GM12878 (cell line): Measurements from ENCODE around the gene GNAO1. TPM values are rescaled to one million over a fixed set of nuclear protein-coding genes. Genes with fewer than 3 reads are reported as not detected.

Experiments
- ATAC-seq: fragments of 200-7000 bp; cut with Tn5 transposase; 3 replicates; pipeline ENCODE4 v1.9.1; 2020; ENCODE audit warnings: mild to moderate bottlenecking, moderate library complexity
- BruUV-seq: library from RNA; stranded (reverse); fragments of 400-500 nt; replicated peaks from 2 replicates; lab custom pipeline; 2021; lab: Mats Ljungman, UMichigan
- CTCF ChIA-PET: fragments of 300-600 bp; sonication (Branson Sonifier 250); formaldehyde crosslinking; extraction: SDS; loops from one replicate; lab custom pipeline; 2021; ENCODE audit warnings: inconsistent platforms; lab: Yijun Ruan, JAX
- POLR2A ChIA-PET: fragments of 350-600 bp; formaldehyde crosslinking; extraction: SDS; loops from one replicate; lab custom pipeline; 2021; ENCODE audit warnings: inconsistent platforms; lab: Charles Lee
- RAD21 ChIA-PET: fragments of 300-600 bp; sonication (Branson Sonifier 250); formaldehyde crosslinking; loops from one replicate; lab custom pipeline; 2023; ENCODE audit warnings: antibody characterized with exemption; ENCODE audit not compliant: unreplicated experiment; lab: Charles Lee
- SMC1A ChIA-PET: fragments of 300-600 bp; sonication (Branson Sonifier 250); formaldehyde crosslinking; loops from one replicate; lab custom pipeline; 2023; ENCODE audit not compliant: unreplicated experiment, uncharacterized antibody; lab: Charles Lee
- DNase-seq: peaks from one replicate; pipeline ENCODE4 v3.0.0-alpha.2; 2011; ENCODE audit warnings: low read depth, low spot score
- FAIRE-seq: peaks from 3 replicates; lab custom pipeline; 2011; peaks lifted over from hg19 to GRCh38; lab: Jason Lieb, UNC
- H2AFZ ChIP-seq: 2 replicates; pipeline ENCODE4 v1.6.0; 2011; ENCODE audit warnings: low read depth, low read length, control low read depth; ENCODE audit not compliant: control insufficient read depth
- H3K27ac ChIP-seq: 2 replicates; pipeline ENCODE4 v1.5.1; 2011; ENCODE audit warnings: control low read depth; ENCODE audit not compliant: control insufficient read depth, insufficient read depth
- H3K27me3 ChIP-seq, 2 experiments: replicated peaks in 1 of 2; 2 replicates each; pipeline versions ENCODE4 v1.6.0 to v1.6.1; 2011; ENCODE audit warnings: low read length in 1 of 2; ENCODE audit not compliant: control insufficient read depth in 2 of 2, insufficient read depth in 2 of 2
- H3K36me3 ChIP-seq, 2 experiments: 2 replicates each; pipeline ENCODE4 v1.5.1; 2011; ENCODE audit warnings: low read length in 1 of 2; ENCODE audit not compliant: control insufficient read depth in 2 of 2, insufficient read depth in 2 of 2
- H3K4me1 ChIP-seq: 2 replicates; pipeline ENCODE4 v1.6.1; 2011; ENCODE audit warnings: mild to moderate bottlenecking, low read length, moderate library complexity, mixed read lengths; ENCODE audit not compliant: control insufficient read depth, insufficient read depth
- H3K4me2 ChIP-seq: 2 replicates; pipeline ENCODE4 v1.6.0; 2011; ENCODE audit warnings: control low read depth; ENCODE audit not compliant: control insufficient read depth, insufficient read depth
- H3K4me3 ChIP-seq: fragments of 200-600 bp; sonication (generic); 2 replicates; pipeline ENCODE4 v1.5.1; 2016
- H3K79me2 ChIP-seq: 2 replicates; pipeline ENCODE4 v1.6.0; 2011; ENCODE audit warnings: low read length; ENCODE audit not compliant: control insufficient read depth, insufficient read depth
- H3K9ac ChIP-seq: 2 replicates; pipeline ENCODE4 v1.8.0; 2011; ENCODE audit warnings: low read length, control low read depth, mixed read lengths; ENCODE audit not compliant: control insufficient read depth, insufficient read depth
- H3K9me3 ChIP-seq: replicated peaks from 3 replicates; pipeline ENCODE4 v1.5.1; 2011; ENCODE audit warnings: mild to moderate bottlenecking, low read length; ENCODE audit not compliant: control insufficient read depth, insufficient read depth
- H4K20me1 ChIP-seq: 2 replicates; pipeline ENCODE4 v1.6.0; 2011; ENCODE audit not compliant: control insufficient read depth, insufficient read depth
- ETV6 ChIP-seq, 2 experiments: fragments of 450-650 bp in 1 of 2; IDR thresholded peaks in 1 of 2; conservative IDR thresholded peaks in 1 of 2; 2 replicates each; pipeline ENCODE4 v1.6.1; 2014; ENCODE audit warnings: antibody characterized with exemption in 1 of 2, borderline replicate concordance in 1 of 2, low read depth in 1 of 2, mild to moderate bottlenecking in 1 of 2, moderate library complexity in 1 of 2
- GABPA ChIP-seq: IDR thresholded peaks from 2 replicates; pipeline ENCODE4 v1.6.1; 2014; ENCODE audit warnings: antibody characterized with exemption, low read depth, mild to moderate bottlenecking, inconsistent platforms
- IRF4 ChIP-seq: IDR thresholded peaks from 2 replicates; pipeline ENCODE4 v1.6.1; 2011; ENCODE audit warnings: low read depth, low read length
- NBN ChIP-seq: fragments of 450-650 bp; IDR thresholded peaks from 2 replicates; pipeline ENCODE4 v1.6.1; 2016
- PAX5 ChIP-seq: IDR thresholded peaks from 2 replicates; pipeline ENCODE4 v1.6.1; 2011; ENCODE audit warnings: low read depth, low read length, borderline replicate concordance
- RAD51 ChIP-seq: fragments of 450-650 bp; IDR thresholded peaks from 2 replicates; pipeline ENCODE4 v1.6.1; 2016; ENCODE audit warnings: moderate library complexity, mild to moderate bottlenecking, inconsistent platforms
- RUNX3 ChIP-seq: IDR thresholded peaks from 2 replicates; pipeline ENCODE4 v1.6.1; 2012; ENCODE audit warnings: low read length, inconsistent platforms
- TAF1 ChIP-seq: IDR thresholded peaks from 2 replicates; pipeline ENCODE4 v1.6.1; 2011; ENCODE audit warnings: mild to moderate bottlenecking, low read depth, low read length, borderline replicate concordance
- ZNF622 ChIP-seq: fragments of 450-650 bp; IDR thresholded peaks from 2 replicates; pipeline ENCODE4 v1.6.1; 2017; ENCODE audit warnings: mild to moderate bottlenecking, inconsistent platforms
- WGBS: methylation state at CpG from one replicate; pipeline ENCODE4 v1.1.6; 2016; ENCODE audit warnings: low lambda C conversion rate; ENCODE audit not compliant: insufficient replicate concordance, insufficient coverage; ENCODE audit errors: missing lambda C conversion rate; 5-methylcytosine and 5-hydroxymethylcytosine counted together
- in situ Hi-C: fragments of 300-500 bp; cut with MboI; formaldehyde crosslinking; loops from 9 replicates; pipeline ENCODE4 v1.14.3; 2018; ENCODE audit warnings: mixed read lengths
- intact Hi-C: fragments of 100-400 bp; cut with micrococcal nuclease; formaldehyde crosslinking; loops from one replicate; pipeline ENCODE4 v1.14.2; 2022; ENCODE audit not compliant: unreplicated experiment
- polyA plus RNA-seq, 11 experiments: library from polyadenylated mRNA; depleted of rRNA in 4 of 11; unstranded in 6 of 11; stranded (reverse) in 5 of 11; fragments of >200 nt; fragmentation: Nextera tagmentation in 4 of 11; fragmentation: Illumina TruSeq in 1 of 11; extraction: Ambion mirVana in 4 of 11; extraction: Trizol in 1 of 11; gene quantifications; 1 replicate in 1 of 11; 2 replicates in 10 of 11; pipeline versions ENCODE4 v1.2.1 to v1.2.3, GENCODE V29; 2011 to 2016; ENCODE audit warnings: inconsistent platforms in 2 of 11, missing spikeins in 2 of 11, low read depth in 1 of 11
- total RNA-seq, 4 experiments: library from RNA; depleted of rRNA in 3 of 4; stranded (reverse); fragments of >200 nt in 3 of 4; fragmentation: Illumina TruSeq in 1 of 4; extraction: Trizol in 1 of 4; gene quantifications; 2 replicates each; pipeline versions ENCODE4 v1.2.1 to v1.2.3, GENCODE V29; 2013 to 2021
- TF ChIP-seq, protein P1 (sequence below): fragments of 450-650 bp; IDR thresholded peaks from 2 replicates; pipeline ENCODE4 v1.6.1; 2017; ENCODE audit warnings: low read depth, mild to moderate bottlenecking, moderate library complexity
- TF ChIP-seq, protein P2 (sequence below): IDR thresholded peaks from 2 replicates; pipeline ENCODE4 v1.6.1; 2011; ENCODE audit warnings: mild to moderate bottlenecking, low read depth, low read length, moderate library complexity; ENCODE audit not compliant: insufficient replicate concordance
- TF ChIP-seq, protein P3 (sequence below): fragments of 450-650 bp; IDR thresholded peaks from 2 replicates; pipeline ENCODE4 v1.6.1; 2017; ENCODE audit warnings: mild to moderate bottlenecking, moderate library complexity
- TF ChIP-seq, protein P4 (sequence below): IDR thresholded peaks from 2 replicates; pipeline ENCODE4 v1.6.1; 2012; ENCODE audit warnings: low read depth, low read length, improper control_type of control experiment

The GNAO1 gene
- total and polyA plus RNA-seq, 10 of the 15 experiments (the other 5 are each of a cell fraction or from before 2014, with no cell fraction given), result 0.05 to 0.28 (median 0.14) TPM; not detected in 6

DNA sequence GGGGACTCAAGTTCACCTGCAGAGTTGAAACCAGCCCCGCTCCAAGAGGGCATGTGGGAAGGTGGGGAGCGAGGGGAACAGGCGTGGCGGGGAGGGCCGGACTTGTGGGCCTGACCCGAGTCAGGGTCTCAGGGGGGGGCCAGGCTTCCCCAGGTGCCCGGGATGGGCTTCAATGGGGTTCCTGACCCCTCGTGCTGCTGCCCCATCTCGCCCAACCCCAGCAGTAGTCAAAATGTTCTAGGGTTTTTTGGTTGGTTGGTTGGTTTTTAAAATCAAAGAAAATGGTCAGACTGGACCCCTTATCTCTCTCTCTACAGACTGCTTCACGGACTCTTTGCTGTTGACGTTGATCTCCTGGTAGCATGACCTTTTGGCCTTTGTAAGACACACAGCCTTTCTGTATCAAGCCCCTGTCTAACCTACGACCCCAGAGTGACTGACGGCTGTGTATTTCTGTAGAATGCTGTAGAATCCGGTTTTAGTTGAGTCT is 164.5 kb downstream of the GNAO1 start (continued):
- TF ChIP-seq, protein P1, sequence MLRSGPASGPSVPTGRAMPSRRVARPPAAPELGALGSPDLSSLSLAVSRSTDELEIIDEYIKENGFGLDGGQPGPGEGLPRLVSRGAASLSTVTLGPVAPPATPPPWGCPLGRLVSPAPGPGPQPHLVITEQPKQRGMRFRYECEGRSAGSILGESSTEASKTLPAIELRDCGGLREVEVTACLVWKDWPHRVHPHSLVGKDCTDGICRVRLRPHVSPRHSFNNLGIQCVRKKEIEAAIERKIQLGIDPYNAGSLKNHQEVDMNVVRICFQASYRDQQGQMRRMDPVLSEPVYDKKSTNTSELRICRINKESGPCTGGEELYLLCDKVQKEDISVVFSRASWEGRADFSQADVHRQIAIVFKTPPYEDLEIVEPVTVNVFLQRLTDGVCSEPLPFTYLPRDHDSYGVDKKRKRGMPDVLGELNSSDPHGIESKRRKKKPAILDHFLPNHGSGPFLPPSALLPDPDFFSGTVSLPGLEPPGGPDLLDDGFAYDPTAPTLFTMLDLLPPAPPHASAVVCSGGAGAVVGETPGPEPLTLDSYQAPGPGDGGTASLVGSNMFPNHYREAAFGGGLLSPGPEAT, result no peak
- TF ChIP-seq, protein P2, sequence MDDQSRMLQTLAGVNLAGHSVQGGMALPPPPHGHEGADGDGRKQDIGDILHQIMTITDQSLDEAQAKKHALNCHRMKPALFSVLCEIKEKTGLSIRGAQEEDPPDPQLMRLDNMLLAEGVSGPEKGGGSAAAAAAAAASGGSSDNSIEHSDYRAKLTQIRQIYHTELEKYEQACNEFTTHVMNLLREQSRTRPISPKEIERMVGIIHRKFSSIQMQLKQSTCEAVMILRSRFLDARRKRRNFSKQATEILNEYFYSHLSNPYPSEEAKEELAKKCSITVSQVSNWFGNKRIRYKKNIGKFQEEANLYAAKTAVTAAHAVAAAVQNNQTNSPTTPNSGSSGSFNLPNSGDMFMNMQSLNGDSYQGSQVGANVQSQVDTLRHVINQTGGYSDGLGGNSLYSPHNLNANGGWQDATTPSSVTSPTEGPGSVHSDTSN, result no peak
- no peak for TF ChIP-seq PAX5

DNA sequence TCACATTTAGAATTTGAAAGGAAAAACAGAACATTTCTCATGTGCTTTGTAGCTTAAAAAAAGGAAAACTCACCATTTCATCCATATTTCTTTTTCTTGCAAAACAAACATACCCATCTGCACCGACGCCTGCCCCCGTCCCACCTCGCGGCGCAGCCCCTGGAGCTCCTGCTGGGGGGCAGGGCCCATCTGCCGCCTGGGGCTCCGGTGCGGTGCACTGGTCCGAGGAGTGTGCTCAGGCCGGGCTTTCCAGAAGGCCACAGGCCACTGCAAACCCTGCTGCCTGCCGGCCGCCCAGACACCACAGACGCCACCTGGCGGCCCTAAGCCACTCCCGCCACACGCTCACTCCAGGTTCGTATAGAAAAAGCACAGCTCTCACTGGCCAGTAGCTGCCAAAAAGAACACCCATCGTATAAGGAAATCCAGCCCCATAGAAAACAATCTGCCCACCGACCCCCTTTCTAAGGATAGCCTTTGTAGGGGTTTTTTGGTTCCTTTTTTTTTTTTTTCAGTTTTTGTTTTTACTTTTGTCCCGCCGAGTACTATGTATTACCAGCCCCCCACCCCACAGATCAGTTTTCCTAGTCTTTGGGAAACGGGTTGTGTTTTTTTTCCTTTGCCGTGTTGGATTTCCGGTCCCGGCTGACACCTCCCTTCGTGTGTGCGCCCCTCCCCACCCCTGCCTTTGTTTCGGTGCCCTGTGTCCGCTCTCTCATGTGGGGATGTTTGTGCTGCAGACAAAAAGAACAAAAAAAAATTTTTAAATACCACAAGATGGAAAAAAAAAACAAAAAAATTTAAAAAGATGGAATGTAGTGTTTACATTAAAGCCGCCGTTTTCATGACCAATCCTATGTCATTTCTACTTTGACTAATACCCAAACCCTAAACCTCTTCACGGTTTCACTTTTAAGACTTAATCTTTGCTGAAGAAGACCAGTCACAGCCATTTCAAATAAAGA is 165.3 kb downstream of the GNAO1 start:
- Histone ChIP-seq H3K4me2 (peak overlapping the region; percentile 90), H3K9me3 (no peaks in the 10 kb centered on the region), H2AFZ (peak overlapping the region; percentile 48), H3K4me3 (peak overlapping the region; percentile 61), H3K36me3 (no peaks in the 10 kb centered on the region; a peak in 1 of 4 replicates), H3K9ac (peak overlapping the region; percentile 74), H3K27ac (peak overlapping the region; percentile 35), H4K20me1 (no peaks in the 10 kb centered on the region), H3K27me3 (no peaks in the 10 kb centered on the region), H3K4me1 (peaks cover 12% of the 10 kb centered on the region), H3K79me2 (no peaks in the 10 kb centered on the region)
- DNase-seq (peak; percentile 46), ATAC-seq (peak; percentile 98), FAIRE-seq (peak; percentile 86)
- CTCF ChIA-PET, result interaction anchor here (0.6 to 3.5 kb wide), 20 partner anchors 11 to 892 kb away, joined by 3 to 32 read pairs (median 4); partner anchors contain the start of gene MT1X
- BruUV-seq, result no TSS peak
- in situ Hi-C loops (no loop called here), intact Hi-C loops (no loop called here)
- POLR2A ChIA-PET, result interaction anchor here (0.6 to 1.4 kb wide), 3 partner anchors 67 to 1144 kb away, joined by 3 to 4 read pairs (median 3); partner anchors contain the start of genes NUDT21 and OGFOD1
- WGBS, result 5% methylated on average over 33 of the region's 33 CpGs
- SMC1A ChIA-PET, result interaction anchor here (0.6 to 2.3 kb wide), 8 partner anchors 24 to 892 kb away, joined by 3 to 7 read pairs (median 4); no protein-coding TSS in a partner anchor
- RAD21 ChIA-PET, result interaction anchor here (1.0 to 1.3 kb wide), 4 partner anchors 24 to 413 kb away, joined by 3 to 4 read pairs (median 4); no protein-coding TSS in a partner anchor
- TF ChIP-seq RUNX3 (peak; percentile 63), ZNF622 (no peak), TAF1 (no peak), IRF4 (no peak), ETV6 (conservative IDR thresholded peaks at IDR 0.05 in 1 of 2, IDR thresholded peaks at IDR 0.05 in 1 of 2; ENCODE audit: borderline replicate concordance in 1 of 2, low read depth in 1 of 2) (no peak), RAD51 (no peak), NBN (0 out of 2 replicates have a peak, but pooled peaks have one; percentile 72), GABPA (no peak)
- TF ChIP-seq, protein P3, sequence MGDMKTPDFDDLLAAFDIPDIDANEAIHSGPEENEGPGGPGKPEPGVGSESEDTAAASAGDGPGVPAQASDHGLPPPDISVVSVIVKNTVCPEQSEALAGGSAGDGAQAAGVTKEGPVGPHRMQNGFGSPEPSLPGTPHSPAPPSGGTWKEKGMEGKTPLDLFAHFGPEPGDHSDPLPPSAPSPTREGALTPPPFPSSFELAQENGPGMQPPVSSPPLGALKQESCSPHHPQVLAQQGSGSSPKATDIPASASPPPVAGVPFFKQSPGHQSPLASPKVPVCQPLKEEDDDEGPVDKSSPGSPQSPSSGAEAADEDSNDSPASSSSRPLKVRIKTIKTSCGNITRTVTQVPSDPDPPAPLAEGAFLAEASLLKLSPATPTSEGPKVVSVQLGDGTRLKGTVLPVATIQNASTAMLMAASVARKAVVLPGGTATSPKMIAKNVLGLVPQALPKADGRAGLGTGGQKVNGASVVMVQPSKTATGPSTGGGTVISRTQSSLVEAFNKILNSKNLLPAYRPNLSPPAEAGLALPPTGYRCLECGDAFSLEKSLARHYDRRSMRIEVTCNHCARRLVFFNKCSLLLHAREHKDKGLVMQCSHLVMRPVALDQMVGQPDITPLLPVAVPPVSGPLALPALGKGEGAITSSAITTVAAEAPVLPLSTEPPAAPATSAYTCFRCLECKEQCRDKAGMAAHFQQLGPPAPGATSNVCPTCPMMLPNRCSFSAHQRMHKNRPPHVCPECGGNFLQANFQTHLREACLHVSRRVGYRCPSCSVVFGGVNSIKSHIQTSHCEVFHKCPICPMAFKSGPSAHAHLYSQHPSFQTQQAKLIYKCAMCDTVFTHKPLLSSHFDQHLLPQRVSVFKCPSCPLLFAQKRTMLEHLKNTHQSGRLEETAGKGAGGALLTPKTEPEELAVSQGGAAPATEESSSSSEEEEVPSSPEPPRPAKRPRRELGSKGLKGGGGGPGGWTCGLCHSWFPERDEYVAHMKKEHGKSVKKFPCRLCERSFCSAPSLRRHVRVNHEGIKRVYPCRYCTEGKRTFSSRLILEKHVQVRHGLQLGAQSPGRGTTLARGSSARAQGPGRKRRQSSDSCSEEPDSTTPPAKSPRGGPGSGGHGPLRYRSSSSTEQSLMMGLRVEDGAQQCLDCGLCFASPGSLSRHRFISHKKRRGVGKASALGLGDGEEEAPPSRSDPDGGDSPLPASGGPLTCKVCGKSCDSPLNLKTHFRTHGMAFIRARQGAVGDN, result 0 out of 2 replicates have a peak, but pooled peaks have one; percentile 14
- TF ChIP-seq, protein P4, sequence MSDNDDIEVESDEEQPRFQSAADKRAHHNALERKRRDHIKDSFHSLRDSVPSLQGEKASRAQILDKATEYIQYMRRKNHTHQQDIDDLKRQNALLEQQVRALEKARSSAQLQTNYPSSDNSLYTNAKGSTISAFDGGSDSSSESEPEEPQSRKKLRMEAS, result peak; percentile 51
